Measurements from ENCODE around the gene FAAP24. TPM values are rescaled to one million over a fixed set of nuclear protein-coding genes. Genes with fewer than 3 reads are reported as not detected.

Gene FAAP24
- total and polyA plus RNA-seq, 2 of the 13 experiments (the other 11 are each of a cell fraction or from before 2014, with no cell fraction given) = 2.3 to 6.0 TPM

DNA sequence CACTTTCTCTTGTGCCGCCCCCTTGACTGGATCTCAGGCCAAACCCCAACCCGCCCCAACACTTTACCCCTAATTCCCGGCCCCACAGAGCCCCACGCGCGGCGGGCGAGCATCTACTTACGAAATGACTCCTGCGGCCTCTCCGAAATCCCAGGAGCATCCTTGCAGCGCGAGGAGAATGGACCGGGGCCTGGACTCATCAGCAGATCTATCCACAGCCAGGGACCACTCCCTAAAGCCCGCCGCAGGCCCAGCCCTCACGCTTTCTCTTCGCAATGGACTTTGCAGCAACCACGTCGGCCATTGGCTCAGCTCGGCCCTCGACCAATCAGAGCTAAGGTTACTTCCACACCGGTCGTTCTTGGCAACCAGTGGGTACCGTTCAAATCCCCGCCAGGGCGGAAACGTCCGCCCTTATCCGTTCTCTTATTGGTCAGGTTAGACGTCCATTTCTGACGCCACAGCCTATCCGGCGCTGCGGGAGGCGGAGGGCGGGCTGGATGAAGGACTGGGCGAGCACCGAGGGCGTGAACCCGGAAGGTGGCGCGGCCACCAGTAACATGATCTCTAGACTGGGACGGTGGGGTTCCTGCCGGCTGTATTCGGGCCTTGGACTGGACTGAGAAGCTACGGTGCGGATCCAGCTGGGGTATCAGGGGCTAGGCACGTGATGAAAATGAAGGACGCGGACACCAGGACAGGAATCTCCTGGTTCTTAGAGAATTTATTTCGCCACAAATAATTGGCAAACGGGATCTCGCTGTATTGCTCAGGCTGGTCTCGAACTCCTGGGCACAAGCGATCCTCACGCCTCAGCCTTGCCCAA lies at the start of gene FAAP24, which contains the start of gene CEP89 (continued):
- TF ChIP-seq, protein P1, sequence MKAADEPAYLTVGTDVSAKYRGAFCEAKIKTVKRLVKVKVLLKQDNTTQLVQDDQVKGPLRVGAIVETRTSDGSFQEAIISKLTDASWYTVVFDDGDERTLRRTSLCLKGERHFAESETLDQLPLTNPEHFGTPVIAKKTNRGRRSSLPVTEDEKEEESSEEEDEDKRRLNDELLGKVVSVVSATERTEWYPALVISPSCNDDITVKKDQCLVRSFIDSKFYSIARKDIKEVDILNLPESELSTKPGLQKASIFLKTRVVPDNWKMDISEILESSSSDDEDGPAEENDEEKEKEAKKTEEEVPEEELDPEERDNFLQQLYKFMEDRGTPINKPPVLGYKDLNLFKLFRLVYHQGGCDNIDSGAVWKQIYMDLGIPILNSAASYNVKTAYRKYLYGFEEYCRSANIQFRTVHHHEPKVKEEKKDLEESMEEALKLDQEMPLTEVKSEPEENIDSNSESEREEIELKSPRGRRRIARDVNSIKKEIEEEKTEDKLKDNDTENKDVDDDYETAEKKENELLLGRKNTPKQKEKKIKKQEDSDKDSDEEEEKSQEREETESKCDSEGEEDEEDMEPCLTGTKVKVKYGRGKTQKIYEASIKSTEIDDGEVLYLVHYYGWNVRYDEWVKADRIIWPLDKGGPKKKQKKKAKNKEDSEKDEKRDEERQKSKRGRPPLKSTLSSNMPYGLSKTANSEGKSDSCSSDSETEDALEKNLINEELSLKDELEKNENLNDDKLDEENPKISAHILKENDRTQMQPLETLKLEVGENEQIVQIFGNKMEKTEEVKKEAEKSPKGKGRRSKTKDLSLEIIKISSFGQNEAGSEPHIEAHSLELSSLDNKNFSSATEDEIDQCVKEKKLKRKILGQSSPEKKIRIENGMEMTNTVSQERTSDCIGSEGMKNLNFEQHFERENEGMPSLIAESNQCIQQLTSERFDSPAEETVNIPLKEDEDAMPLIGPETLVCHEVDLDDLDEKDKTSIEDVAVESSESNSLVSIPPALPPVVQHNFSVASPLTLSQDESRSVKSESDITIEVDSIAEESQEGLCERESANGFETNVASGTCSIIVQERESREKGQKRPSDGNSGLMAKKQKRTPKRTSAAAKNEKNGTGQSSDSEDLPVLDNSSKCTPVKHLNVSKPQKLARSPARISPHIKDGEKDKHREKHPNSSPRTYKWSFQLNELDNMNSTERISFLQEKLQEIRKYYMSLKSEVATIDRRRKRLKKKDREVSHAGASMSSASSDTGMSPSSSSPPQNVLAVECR (CRISPR knock-in tag; IDR thresholded peaks at IDR 0.05; ENCODE audit: borderline replicate concordance) = peak; percentile 98
- TF ChIP-seq ZNF556 (CRISPR knock-in tag; IDR thresholded peaks at IDR 0.05; ENCODE audit: borderline replicate concordance) (peak; percentile 55; the same call in 1 of the 2 replicates), HDAC2 (CRISPR knock-in tag; IDR thresholded peaks at IDR 0.05) (peak; percentile 54; the same call in 1 of the 2 replicates), U2AF2 (IDR thresholded peaks at IDR 0.05; ENCODE audit: low read depth, low read length) (no peak), ZFAT (CRISPR knock-in tag; conservative IDR thresholded peaks at IDR 0.05) (no peak), DR1 (CRISPR knock-in tag; IDR thresholded peaks at IDR 0.05) (peak; percentile 74; the same call in 1 of the 2 replicates), ZNF367 (CRISPR knock-in tag; IDR thresholded peaks at IDR 0.05; ENCODE audit: borderline replicate concordance) (no peak), ZNF343 (CRISPR knock-in tag; IDR thresholded peaks at IDR 0.05) (no peak), KLF15 (CRISPR knock-in tag; IDR thresholded peaks at IDR 0.05; ENCODE audit: borderline replicate concordance) (no peak; the same call in 1 of the 2 replicates), NFKB2 (CRISPR knock-in tag; IDR thresholded peaks at IDR 0.05; ENCODE audit: borderline replicate concordance) (0 out of 2 replicates have a peak, but pooled peaks have one; percentile 47), ZNF644 (CRISPR knock-in tag; IDR thresholded peaks at IDR 0.05; ENCODE audit: low read depth) (no peak), THAP11 (CRISPR knock-in tag; IDR thresholded peaks at IDR 0.05) (peak; percentile 91), ZBTB1 (CRISPR knock-in tag; IDR thresholded peaks at IDR 0.05; ENCODE audit: borderline replicate concordance) (no peak)
- TF ChIP-seq, protein P2, sequence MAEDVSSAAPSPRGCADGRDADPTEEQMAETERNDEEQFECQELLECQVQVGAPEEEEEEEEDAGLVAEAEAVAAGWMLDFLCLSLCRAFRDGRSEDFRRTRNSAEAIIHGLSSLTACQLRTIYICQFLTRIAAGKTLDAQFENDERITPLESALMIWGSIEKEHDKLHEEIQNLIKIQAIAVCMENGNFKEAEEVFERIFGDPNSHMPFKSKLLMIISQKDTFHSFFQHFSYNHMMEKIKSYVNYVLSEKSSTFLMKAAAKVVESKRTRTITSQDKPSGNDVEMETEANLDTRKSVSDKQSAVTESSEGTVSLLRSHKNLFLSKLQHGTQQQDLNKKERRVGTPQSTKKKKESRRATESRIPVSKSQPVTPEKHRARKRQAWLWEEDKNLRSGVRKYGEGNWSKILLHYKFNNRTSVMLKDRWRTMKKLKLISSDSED (CRISPR knock-in tag; IDR thresholded peaks at IDR 0.05) = peak; percentile 87; the same call in 1 of the 2 replicates
- TF ChIP-seq, protein P3, sequence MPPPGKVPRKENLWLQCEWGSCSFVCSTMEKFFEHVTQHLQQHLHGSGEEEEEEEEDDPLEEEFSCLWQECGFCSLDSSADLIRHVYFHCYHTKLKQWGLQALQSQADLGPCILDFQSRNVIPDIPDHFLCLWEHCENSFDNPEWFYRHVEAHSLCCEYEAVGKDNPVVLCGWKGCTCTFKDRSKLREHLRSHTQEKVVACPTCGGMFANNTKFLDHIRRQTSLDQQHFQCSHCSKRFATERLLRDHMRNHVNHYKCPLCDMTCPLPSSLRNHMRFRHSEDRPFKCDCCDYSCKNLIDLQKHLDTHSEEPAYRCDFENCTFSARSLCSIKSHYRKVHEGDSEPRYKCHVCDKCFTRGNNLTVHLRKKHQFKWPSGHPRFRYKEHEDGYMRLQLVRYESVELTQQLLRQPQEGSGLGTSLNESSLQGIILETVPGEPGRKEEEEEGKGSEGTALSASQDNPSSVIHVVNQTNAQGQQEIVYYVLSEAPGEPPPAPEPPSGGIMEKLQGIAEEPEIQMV (CRISPR knock-in tag; IDR thresholded peaks at IDR 0.05; ENCODE audit: low read depth) = no peak
- TF ChIP-seq, protein P4, sequence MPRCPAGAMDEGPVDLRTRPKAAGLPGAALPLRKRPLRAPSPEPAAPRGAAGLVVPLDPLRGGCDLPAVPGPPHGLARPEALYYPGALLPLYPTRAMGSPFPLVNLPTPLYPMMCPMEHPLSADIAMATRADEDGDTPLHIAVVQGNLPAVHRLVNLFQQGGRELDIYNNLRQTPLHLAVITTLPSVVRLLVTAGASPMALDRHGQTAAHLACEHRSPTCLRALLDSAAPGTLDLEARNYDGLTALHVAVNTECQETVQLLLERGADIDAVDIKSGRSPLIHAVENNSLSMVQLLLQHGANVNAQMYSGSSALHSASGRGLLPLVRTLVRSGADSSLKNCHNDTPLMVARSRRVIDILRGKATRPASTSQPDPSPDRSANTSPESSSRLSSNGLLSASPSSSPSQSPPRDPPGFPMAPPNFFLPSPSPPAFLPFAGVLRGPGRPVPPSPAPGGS (CRISPR knock-in tag; IDR thresholded peaks at IDR 0.05) = peak; percentile 52; the same call in 1 of the 2 replicates
- TF ChIP-seq, protein P5, sequence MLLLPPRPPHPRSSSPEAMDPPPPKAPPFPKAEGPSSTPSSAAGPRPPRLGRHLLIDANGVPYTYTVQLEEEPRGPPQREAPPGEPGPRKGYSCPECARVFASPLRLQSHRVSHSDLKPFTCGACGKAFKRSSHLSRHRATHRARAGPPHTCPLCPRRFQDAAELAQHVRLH (CRISPR knock-in tag; IDR thresholded peaks at IDR 0.05; ENCODE audit: borderline replicate concordance, low read depth) = peak; percentile 62; the same call in 1 of the 2 replicates
- TF ChIP-seq, protein P6, sequence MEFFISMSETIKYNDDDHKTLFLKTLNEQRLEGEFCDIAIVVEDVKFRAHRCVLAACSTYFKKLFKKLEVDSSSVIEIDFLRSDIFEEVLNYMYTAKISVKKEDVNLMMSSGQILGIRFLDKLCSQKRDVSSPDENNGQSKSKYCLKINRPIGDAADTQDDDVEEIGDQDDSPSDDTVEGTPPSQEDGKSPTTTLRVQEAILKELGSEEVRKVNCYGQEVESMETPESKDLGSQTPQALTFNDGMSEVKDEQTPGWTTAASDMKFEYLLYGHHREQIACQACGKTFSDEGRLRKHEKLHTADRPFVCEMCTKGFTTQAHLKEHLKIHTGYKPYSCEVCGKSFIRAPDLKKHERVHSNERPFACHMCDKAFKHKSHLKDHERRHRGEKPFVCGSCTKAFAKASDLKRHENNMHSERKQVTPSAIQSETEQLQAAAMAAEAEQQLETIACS (CRISPR knock-in tag; IDR thresholded peaks at IDR 0.05) = no peak

All from HepG2 (cell line).